ENCODE measurements around the gene PLK1. TPM values are rescaled to one million over a fixed set of nuclear protein-coding genes. Genes with fewer than 3 reads are reported as not detected.
"Not testable (repeated sequence)": the region's sequence is repeated elsewhere in the genome, so short reads cannot be mapped to it uniquely, and the experiment has no call there.

The PLK1 gene
- total RNA-seq, 6 donors from 2014 or later, result 2.5 to 14.0 (median 4.8) TPM

- TF ChIP-seq POLR2AphosphoS5 (IDR thresholded peaks at IDR 0.05) (no peak), EP300 (IDR thresholded peaks at IDR 0.05) (no peak), POLR2A (IDR thresholded peaks at IDR 0.05) (no peak), CTCF (IDR thresholded peaks at IDR 0.05) (no peak)
- Histone ChIP-seq H3K4me1 (no peaks in the 10 kb centered on the region), H3K9me3 (no peaks in the 10 kb centered on the region), H3K27ac (no peak overlapping the region), H3K36me3 (no peaks in the 10 kb centered on the region), H3K4me3 (no peak overlapping the region), H3K27me3 (no peaks in the 10 kb centered on the region)
- DNase-seq (no peak), ATAC-seq (ENCODE audit: low FRiP score in 2 of 2) (no peak)
- 79 to 82% methylated on average over 19 of the region's 19 CpGs for WGBS, 2 donors
Observed at GRCh38 chr16:23734176-23734893, 55.6 kb downstream of the PLK1 start.

DNA sequence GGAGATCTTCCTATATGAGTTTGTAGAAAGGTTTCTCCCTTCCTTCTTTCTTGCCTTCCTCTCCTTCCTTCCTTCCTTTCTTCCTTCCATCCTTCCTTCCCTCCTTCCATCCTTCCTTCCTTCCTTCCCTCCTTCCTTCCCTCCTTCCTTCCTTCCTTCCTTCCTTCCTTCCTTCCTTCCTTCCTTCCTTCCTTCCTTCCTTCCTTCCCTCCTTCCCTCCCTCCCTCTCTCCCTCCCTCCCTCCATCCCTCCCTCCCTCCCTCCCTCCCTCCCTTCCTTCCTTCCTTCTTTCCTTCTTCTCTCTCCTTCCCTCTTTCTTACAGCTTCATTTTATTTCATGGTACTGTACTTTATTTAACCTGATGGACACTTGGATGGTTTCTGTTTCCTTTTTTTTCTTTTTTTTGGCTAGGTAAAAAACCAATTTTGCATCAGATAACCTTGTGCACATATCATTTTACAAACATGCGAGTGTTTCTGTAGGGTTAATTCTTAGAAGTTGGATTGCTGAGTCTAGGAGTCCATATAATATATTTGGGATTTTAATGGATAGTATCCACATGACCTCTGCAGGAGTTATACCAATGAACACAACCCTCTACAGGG, 58.8 kb downstream of the PLK1 start:
- not testable (repeated sequence) for H3K9me3 ChIP-seq; H3K4me3 ChIP-seq; H3K27ac ChIP-seq; H3K4me1 ChIP-seq; H3K27me3 ChIP-seq; DNase-seq; H3K36me3 ChIP-seq; ATAC-seq (ENCODE audit: low FRiP score in 2 of 2)
- 83 to 88% methylated on average over 1 of the region's 1 CpG for WGBS, 2 donors

DNA sequence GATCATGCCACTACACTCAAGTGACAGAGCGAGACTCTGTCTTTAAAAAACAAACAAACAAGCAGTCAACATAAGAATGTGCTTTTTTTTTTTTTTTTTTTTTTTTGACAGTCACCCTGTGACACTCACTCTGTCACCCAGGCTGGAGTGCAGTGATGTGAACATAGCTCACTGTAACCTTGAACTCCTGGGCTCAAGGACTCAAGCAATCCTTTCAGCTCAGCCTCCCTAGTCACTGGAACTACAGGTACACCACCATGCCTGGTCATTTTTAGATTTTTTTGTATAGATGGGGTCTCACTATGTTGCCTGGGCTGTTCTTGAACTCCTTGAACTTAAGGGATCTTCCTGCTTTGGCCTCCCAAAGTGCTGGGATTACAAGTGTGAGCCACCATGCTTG, 60.8 kb downstream of the PLK1 start:
- 42 to 59% methylated on average over 1 of the region's 1 CpG for WGBS, 2 donors
- H3K9me3 ChIP-seq, result no peaks in the 10 kb centered on the region
- no peak for DNase-seq
- H3K4me1 ChIP-seq, result no peaks in the 10 kb centered on the region
- TF ChIP-seq POLR2AphosphoS5 (IDR thresholded peaks at IDR 0.05) (no peak), EP300 (IDR thresholded peaks at IDR 0.05) (no peak), POLR2A (IDR thresholded peaks at IDR 0.05) (no peak), CTCF (IDR thresholded peaks at IDR 0.05) (no peak)
- H3K4me3 ChIP-seq, result no peak overlapping the region
- H3K36me3 ChIP-seq, result no peaks in the 10 kb centered on the region
- H3K27me3 ChIP-seq, result no peaks in the 10 kb centered on the region
- no peak overlapping the region for H3K27ac ChIP-seq
- no peak for ATAC-seq (ENCODE audit: low FRiP score in 2 of 2)

Other genes with a start within 250 kb of the PLK1 start
- gene COG7, start 225.7 kb upstream of the PLK1 start, total RNA-seq, result 10 to 100 TPM; 16.9 to 61.8 (median 24.8) TPM
- gene GGA2, start 168.4 kb upstream of the PLK1 start, total RNA-seq, result 100 to 1,000 TPM in 5 of 6 donors, 10 to 100 TPM in 1; 84.4 to 197 (median 164) TPM
- gene EARS2, start 121.5 kb upstream of the PLK1 start, total RNA-seq, result 10 to 100 TPM; 11.5 to 38.8 (median 15.9) TPM
- gene UBFD1, start 121.2 kb upstream of the PLK1 start, total RNA-seq, result 100 to 1,000 TPM in 1 of 6 donors, 10 to 100 TPM in 5; 30.2 to 145 (median 62.8) TPM
- 10 to 100 TPM; 21.0 to 69.2 (median 44.3) TPM for gene NDUFAB1, start 82.6 kb upstream of the PLK1 start, total RNA-seq
- 10 to 100 TPM in 5 of 6 donors, 1 to 10 TPM in 1; 6.4 to 32.5 (median 11.6) TPM for gene PALB2, start 37.6 kb upstream of the PLK1 start, total RNA-seq
- 10 to 100 TPM; 19.8 to 48.6 (median 35.4) TPM for gene DCTN5, start 37.4 kb upstream of the PLK1 start, total RNA-seq
- gene ERN2, start 34.3 kb downstream of the PLK1 start, total RNA-seq, result 1 to 10 TPM in 4 of 6 donors, under 1 TPM in 2; 0.46 to 9.6 (median 1.3) TPM
- 1 to 10 TPM in 1 of 6 donors, under 1 TPM in 1, not detected in 4; 0.20 to 5.2 TPM for gene CHP2, start 76.1 kb downstream of the PLK1 start, total RNA-seq
- 10 to 100 TPM in 5 of 6 donors, 1 to 10 TPM in 1; 9.6 to 28.0 (median 13.9) TPM for gene PRKCB, start 157.1 kb downstream of the PLK1 start, total RNA-seq